Measurements from ENCODE around the gene SMTNL2. TPM values are rescaled to one million over a fixed set of nuclear protein-coding genes. Genes with fewer than 3 reads are reported as not detected.

SMTNL2 gene
- total and polyA plus RNA-seq, 2 of the 4 experiments (the other 2 are of a cell fraction), result not detected

DNA sequence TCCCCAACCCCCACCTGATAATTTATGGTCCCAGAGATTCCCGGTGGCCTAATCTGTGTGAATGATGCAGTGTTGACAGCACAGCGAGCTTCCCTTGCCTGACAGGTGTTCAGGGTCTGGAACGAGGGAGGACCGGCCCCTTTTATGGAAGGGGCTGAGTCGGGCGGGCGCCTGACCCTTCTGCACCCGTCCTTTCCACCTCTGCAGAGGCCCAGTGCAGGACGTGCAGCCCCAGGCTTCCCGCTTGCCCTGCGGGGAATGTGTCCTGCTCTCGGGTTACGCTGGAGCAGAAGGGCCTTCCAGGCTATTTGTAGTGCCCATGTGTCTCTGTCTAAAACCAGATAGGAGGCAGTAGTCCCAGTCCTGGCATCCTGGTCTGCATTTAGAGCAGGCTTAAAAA is 16.2 kb downstream of the SMTNL2 start:
- BruUV-seq (replicated peaks), result no TSS peak
- Histone ChIP-seq H3K4me1 (ENCODE audit: control insufficient read depth, insufficient read depth, low read length) (peaks cover 20% of the 10 kb centered on the region; the same call in 1 of the 2 replicates), H4K20me1 (ENCODE audit: insufficient read depth, low read length) (no peaks in the 10 kb centered on the region), H2BK15ac (ENCODE audit: low read depth, low read length) (no peak overlapping the region), H3K9me1 (ENCODE audit: insufficient read depth, low read length) (peaks cover 3% of the 10 kb centered on the region; the same call in 1 of the 2 replicates), H3K36me3 (ENCODE audit: control insufficient read depth, insufficient read depth, low read length) (no peaks in the 10 kb centered on the region), H2BK5ac (ENCODE audit: low read depth, low read length, poor library complexity, severe bottlenecking) (no peak overlapping the region), H2AFZ (replicated peaks; ENCODE audit: low read length, poor library complexity) (peak overlapping the region; percentile 5), H3K4me2 (ENCODE audit: low read depth, low read length) (no peak overlapping the region), H3K9me3 (ENCODE audit: control insufficient read depth, insufficient read depth, low read length) (no peaks in the 10 kb centered on the region), H2AK9ac (replicated peaks; ENCODE audit: low read depth, low read length, poor library complexity) (no peak overlapping the region), H3K18ac (ENCODE audit: low read depth, low read length) (no peak overlapping the region; the same call in 1 of the 2 replicates), H3K4me3 (ENCODE audit: insufficient read depth, low read depth, low read length) (no peak overlapping the region), H2BK20ac (ENCODE audit: low read depth, low read length) (no peak overlapping the region), H2BK120ac (ENCODE audit: low read depth, low read length) (no peak overlapping the region), H3K23ac (ENCODE audit: low read depth, low read length) (no peak overlapping the region), H3K14ac (replicated peaks; ENCODE audit: low read depth, low read length) (no peak overlapping the region), H3K56ac (ENCODE audit: extremely low read depth, insufficient read depth, low read length) (no peak overlapping the region), H4K5ac (ENCODE audit: low read depth, low read length) (no peak overlapping the region; the same call in 1 of the 2 replicates), H3K4ac (ENCODE audit: low read depth, low read length) (no peak overlapping the region), H3K27me3 (ENCODE audit: control insufficient read depth, insufficient read depth, low read length) (peaks cover 14% of the 10 kb centered on the region), H2AK5ac (ENCODE audit: low read depth, low read length) (no peak overlapping the region), H3K9ac (ENCODE audit: low read depth, low read length) (no peak overlapping the region), H3K27ac (ENCODE audit: insufficient read depth, low read length) (no peak overlapping the region), H4K91ac (ENCODE audit: insufficient read depth, low read depth, low read length) (no peak overlapping the region), H3K79me1 (ENCODE audit: low read depth in 1 of 2, low read length in 2 of 2) (no peaks in the 10 kb centered on the region), H4K8ac (ENCODE audit: low read depth in 2 of 2, low read length in 2 of 2) (no peak overlapping the region)
- intact Hi-C loops (cut with micrococcal nuclease), result no loop called here
- dilution Hi-C loops (cut with HindIII; ENCODE audit: low sequenced_read_pairs, unreplicated experiment), result no loop called here
- no peak for DNase-seq
- in situ Hi-C loops (cut with MboI; ENCODE audit: low sequenced_read_pairs), result no loop called here
- CTCF ChIA-PET, result interaction anchor here (1.0 kb wide), 1 partner anchor 127 kb away, joined by 3 read pairs; no protein-coding TSS in a partner anchor
- ATAC-seq (ENCODE audit: low read depth), result no peak
- WGBS, 2 experiments (ENCODE audit: extremely low coverage in 2 of 2, insufficient read length in 1 of 2), result 65% methylated on average over 7 of the region's 13 CpGs; no CpG with 5 or more reads in 1 of the 2 experiments
- POLR2A ChIA-PET (ENCODE audit: unreplicated experiment), result no interaction called here
- TF ChIP-seq NFE2L2 (IDR thresholded peaks at IDR 0.05; ENCODE audit: low read depth, low read length), result no peak
- TF ChIP-seq, protein P1, sequence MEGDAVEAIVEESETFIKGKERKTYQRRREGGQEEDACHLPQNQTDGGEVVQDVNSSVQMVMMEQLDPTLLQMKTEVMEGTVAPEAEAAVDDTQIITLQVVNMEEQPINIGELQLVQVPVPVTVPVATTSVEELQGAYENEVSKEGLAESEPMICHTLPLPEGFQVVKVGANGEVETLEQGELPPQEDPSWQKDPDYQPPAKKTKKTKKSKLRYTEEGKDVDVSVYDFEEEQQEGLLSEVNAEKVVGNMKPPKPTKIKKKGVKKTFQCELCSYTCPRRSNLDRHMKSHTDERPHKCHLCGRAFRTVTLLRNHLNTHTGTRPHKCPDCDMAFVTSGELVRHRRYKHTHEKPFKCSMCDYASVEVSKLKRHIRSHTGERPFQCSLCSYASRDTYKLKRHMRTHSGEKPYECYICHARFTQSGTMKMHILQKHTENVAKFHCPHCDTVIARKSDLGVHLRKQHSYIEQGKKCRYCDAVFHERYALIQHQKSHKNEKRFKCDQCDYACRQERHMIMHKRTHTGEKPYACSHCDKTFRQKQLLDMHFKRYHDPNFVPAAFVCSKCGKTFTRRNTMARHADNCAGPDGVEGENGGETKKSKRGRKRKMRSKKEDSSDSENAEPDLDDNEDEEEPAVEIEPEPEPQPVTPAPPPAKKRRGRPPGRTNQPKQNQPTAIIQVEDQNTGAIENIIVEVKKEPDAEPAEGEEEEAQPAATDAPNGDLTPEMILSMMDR (conservative IDR thresholded peaks at IDR 0.05; ENCODE audit: low read depth, low read length), result no peak
- TF ChIP-seq CHD1 (IDR thresholded peaks at IDR 0.05; ENCODE audit: low read depth, low read length), result no peak
- no peak for TF ChIP-seq RAD21 (IDR thresholded peaks at IDR 0.05; ENCODE audit: low read length)
- TF ChIP-seq MXI1 (IDR thresholded peaks at IDR 0.05; ENCODE audit: borderline replicate concordance, low read depth, low read length), result no peak
- TF ChIP-seq BHLHE40 (IDR thresholded peaks at IDR 0.05; ENCODE audit: low read depth, low read length), result no peak
- TF ChIP-seq, protein P2, sequence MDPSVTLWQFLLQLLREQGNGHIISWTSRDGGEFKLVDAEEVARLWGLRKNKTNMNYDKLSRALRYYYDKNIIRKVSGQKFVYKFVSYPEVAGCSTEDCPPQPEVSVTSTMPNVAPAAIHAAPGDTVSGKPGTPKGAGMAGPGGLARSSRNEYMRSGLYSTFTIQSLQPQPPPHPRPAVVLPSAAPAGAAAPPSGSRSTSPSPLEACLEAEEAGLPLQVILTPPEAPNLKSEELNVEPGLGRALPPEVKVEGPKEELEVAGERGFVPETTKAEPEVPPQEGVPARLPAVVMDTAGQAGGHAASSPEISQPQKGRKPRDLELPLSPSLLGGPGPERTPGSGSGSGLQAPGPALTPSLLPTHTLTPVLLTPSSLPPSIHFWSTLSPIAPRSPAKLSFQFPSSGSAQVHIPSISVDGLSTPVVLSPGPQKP (IDR thresholded peaks at IDR 0.05; ENCODE audit: borderline replicate concordance, low read depth, low read length), result no peak
- no peak for TF ChIP-seq POLR2A (IDR thresholded peaks at IDR 0.05; ENCODE audit: low read depth, low read length)
- no peak for TF ChIP-seq MAFK (IDR thresholded peaks at IDR 0.05; ENCODE audit: low read depth, low read length)
- TF ChIP-seq, protein P3, sequence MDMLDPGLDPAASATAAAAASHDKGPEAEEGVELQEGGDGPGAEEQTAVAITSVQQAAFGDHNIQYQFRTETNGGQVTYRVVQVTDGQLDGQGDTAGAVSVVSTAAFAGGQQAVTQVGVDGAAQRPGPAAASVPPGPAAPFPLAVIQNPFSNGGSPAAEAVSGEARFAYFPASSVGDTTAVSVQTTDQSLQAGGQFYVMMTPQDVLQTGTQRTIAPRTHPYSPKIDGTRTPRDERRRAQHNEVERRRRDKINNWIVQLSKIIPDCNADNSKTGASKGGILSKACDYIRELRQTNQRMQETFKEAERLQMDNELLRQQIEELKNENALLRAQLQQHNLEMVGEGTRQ (IDR thresholded peaks at IDR 0.05; ENCODE audit: low read depth, low read length), result no peak
- TF ChIP-seq SMC3 (IDR thresholded peaks at IDR 0.05; ENCODE audit: low read depth, low read length), result no peak
- no peak for TF ChIP-seq MAZ (IDR thresholded peaks at IDR 0.05; ENCODE audit: borderline replicate concordance, low read depth, low read length)

All from IMR-90 (cell line).